RPMI7951 (cell line): ENCODE data around the gene DISP3. TPM values are rescaled to one million over a fixed set of nuclear protein-coding genes. Genes with fewer than 3 reads are reported as not detected.

Experiments
- DNase-seq: peaks from one replicate; pipeline ENCODE4 v3.0.0-alpha.2; 2012; ENCODE audit warnings: low read depth
- total RNA-seq: library from RNA; depleted of rRNA; stranded (reverse); fragments of >200 nt; shearing (Covaris generic); gene quantifications from 2 replicates; pipeline ENCODE4 v1.2.3, GENCODE V29; 2014

Gene DISP3
- total RNA-seq, 1 experiment from 2014 or later, result not detected

- no peak for DNase-seq
Measured at GRCh38 chr1:11461531-11462137, 17.3 kb upstream of the DISP3 start.

- no peak for DNase-seq
Measured at GRCh38 chr1:11462224-11462923, 16.6 kb upstream of the DISP3 start.

GRCh38 chr1:11463177-11463576 lies 15.8 kb upstream of the DISP3 start:
- DNase-seq, result no peak

GRCh38 chr1:11465307-11465706 lies 13.6 kb upstream of the DISP3 start:
- DNase-seq, result no peak

- DNase-seq, result no peak
Measured at GRCh38 chr1:11466416-11466815, 12.5 kb upstream of the DISP3 start.

GRCh38 chr1:11468878-11469277 lies 10.1 kb upstream of the DISP3 start:
- DNase-seq, result no peak

GRCh38 chr1:11470912-11471311 lies 8.0 kb upstream of the DISP3 start:
- DNase-seq, result no peak

GRCh38 chr1:11471473-11471872 lies 7.5 kb upstream of the DISP3 start:
- no peak for DNase-seq

- DNase-seq, result no peak
Measured at GRCh38 chr1:11472284-11472683, 6.7 kb upstream of the DISP3 start.

- no peak for DNase-seq
Measured at GRCh38 chr1:11472741-11473140, 6.2 kb upstream of the DISP3 start.

GRCh38 chr1:11473491-11474034 lies 5.4 kb upstream of the DISP3 start:
- DNase-seq, result peak; percentile 26

GRCh38 chr1:11474826-11475225 lies 4.1 kb upstream of the DISP3 start:
- no peak for DNase-seq

GRCh38 chr1:11475748-11476147 lies 3.2 kb upstream of the DISP3 start:
- no peak for DNase-seq

- DNase-seq, result no peak
Measured at GRCh38 chr1:11479375-11479979, 522 bp downstream of the DISP3 start.

- no peak for DNase-seq
Measured at GRCh38 chr1:11481019-11481418, 2.1 kb downstream of the DISP3 start.

- no peak for DNase-seq
Measured at GRCh38 chr1:11482198-11482597, 3.2 kb downstream of the DISP3 start.

GRCh38 chr1:11482701-11483479 lies 3.9 kb downstream of the DISP3 start:
- no peak for DNase-seq

GRCh38 chr1:11483581-11484320 lies 4.8 kb downstream of the DISP3 start:
- DNase-seq, result peak; percentile 10

GRCh38 chr1:11484321-11484655 lies 5.3 kb downstream of the DISP3 start:
- no peak for DNase-seq

GRCh38 chr1:11485191-11485590 lies 6.2 kb downstream of the DISP3 start:
- DNase-seq, result no peak

- DNase-seq, result no peak
Measured at GRCh38 chr1:11486231-11487009, 7.5 kb downstream of the DISP3 start.
